Activated CD4-positive, alpha-beta T cell treated with anti-CD3 and anti-CD28 coated beads, Interleukin-2, amount 50 U/mL, for 16 hours (primary cell): ENCODE data around the gene ZSWIM5.
"Not testable (repeated sequence)": the region's sequence is repeated elsewhere in the genome, so short reads cannot be mapped to it uniquely, and the experiment has no call there.

Source experiments
- DNase-seq: peaks from one replicate; pipeline ENCODE4 v3.0.0-alpha.2; 2020

Gene ZSWIM5

DNA sequence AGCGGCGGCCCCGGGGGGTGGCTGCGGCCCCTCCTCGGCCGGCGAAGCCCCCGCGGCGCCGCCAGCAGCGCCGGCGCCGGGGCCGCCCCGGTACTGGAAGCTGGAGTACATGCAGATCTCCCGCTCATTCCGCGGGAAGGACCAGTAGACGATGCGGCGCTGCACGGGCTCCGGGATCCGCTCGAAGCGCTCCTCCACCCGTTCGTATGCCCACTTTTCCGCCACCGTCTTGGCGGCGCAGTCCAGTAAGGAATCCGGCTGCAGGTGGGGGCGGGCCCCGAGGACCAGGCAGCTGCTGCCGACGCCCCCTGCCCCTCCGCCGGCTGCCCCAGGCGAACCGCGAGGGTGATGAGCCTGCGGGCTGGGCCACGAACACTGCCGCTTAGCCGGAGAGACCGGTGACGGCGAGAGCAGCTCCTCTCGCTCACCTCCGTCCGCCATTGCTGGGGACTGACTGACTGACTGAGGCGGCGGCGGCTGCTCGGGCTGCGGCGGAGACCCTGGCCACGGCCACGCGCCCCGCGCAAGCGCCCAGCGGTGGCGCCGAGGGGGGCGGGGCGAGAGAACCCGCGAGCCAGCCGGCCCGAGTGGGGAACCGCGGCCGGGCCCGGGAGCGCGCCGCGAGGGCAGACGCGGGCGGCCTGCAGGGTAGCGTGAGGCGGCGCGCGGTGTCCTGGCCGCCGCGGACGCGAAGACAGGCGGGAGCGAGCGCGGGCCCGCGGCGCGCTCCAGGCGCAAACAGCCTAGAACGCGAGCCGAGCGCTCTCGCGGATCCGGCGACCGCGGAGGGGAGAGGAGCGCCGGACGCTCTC, at the start of gene ZSWIM5:
Gene ZSWIM5, minus strand, starts transcription at position 696 of the 812 bp plus-strand sequence. Its CDS starts 255 bp downstream, at position 441.
- DNase-seq: peak; percentile 58

GRCh38 chr1:45254490-45254889, 48.1 kb upstream of the ZSWIM5 start:
- no peak for DNase-seq

- DNase-seq: no peak
Measured at GRCh38 chr1:45250544-45250943, 44.1 kb upstream of the ZSWIM5 start.

DNA sequence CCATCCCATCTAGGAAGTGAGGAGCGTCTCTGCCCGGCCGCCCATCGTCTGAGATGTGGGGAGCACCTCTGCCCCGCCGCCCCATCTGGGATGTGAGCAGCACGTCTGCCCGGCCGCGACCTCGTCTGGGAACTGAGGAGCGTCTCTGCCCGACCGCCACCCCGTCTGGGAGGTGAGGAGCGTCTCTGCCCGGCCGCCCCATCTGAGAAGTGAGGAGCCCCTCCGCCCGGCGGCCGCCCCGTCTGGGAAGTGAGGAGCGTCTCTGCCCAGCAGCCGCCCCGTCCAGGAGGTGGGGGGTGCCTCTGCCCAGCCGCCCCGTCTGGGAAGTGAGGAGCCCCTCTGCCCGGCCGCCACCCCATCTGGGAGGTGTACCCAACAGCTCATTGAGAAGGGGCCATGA, 41.6 kb upstream of the ZSWIM5 start:
- DNase-seq: not testable (repeated sequence)

- DNase-seq: peak; percentile 10
Measured at GRCh38 chr1:45246760-45247159, 40.4 kb upstream of the ZSWIM5 start.

- DNase-seq: not testable (repeated sequence)
Measured at GRCh38 chr1:45246359-45246758, 40.0 kb upstream of the ZSWIM5 start.

DNA sequence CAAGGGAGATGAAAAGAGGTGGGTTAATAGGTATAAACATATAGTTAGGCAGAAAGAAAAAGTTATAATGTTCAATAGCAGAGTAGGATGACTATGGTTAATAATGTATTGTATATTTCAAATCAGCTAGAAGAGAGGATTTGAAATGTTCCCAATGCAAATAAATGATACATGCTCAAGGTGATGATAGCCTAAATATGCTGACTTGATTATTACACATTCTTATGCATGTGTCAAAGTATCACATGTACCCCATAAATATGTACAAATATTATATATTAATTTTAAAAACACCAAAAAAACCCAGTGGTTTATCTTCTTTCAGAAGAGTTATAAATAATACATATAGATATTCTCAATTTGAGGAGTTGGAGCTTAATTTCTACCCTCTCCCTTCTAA, 38.3 kb upstream of the ZSWIM5 start:
- no peak for DNase-seq

GRCh38 chr1:45243476-45244343, 37.3 kb upstream of the ZSWIM5 start:
- no peak for DNase-seq

GRCh38 chr1:45238846-45239245, 32.4 kb upstream of the ZSWIM5 start:
- no peak for DNase-seq

- DNase-seq: no peak
Measured at GRCh38 chr1:45236136-45236535, 29.7 kb upstream of the ZSWIM5 start.

DNA sequence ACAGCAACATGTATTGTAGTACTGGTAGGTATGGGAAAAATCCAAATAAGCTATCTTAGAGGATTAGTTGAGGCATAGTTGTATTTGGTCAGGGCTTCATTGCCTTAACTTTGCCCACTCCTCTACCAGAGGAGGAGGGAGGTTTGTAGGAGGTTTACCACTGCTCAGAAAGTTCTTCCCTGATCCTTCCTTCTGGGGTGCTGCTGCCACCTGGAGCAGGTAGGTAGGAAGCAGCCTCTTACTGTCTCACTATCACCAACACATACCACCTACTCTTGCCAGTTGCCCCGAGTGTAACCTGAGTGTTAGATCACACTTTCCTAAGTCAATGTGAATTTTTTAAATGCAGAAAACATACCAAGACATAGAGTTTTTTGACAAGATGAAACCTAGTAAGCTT, 24.1 kb upstream of the ZSWIM5 start:
- DNase-seq: no peak

GRCh38 chr1:45225598-45225997, 19.2 kb upstream of the ZSWIM5 start:
- DNase-seq: no peak

GRCh38 chr1:45223710-45224109, 17.3 kb upstream of the ZSWIM5 start:
- DNase-seq: not testable (repeated sequence)

- DNase-seq: no peak
Measured at GRCh38 chr1:45221716-45222115, 15.3 kb upstream of the ZSWIM5 start.

DNA sequence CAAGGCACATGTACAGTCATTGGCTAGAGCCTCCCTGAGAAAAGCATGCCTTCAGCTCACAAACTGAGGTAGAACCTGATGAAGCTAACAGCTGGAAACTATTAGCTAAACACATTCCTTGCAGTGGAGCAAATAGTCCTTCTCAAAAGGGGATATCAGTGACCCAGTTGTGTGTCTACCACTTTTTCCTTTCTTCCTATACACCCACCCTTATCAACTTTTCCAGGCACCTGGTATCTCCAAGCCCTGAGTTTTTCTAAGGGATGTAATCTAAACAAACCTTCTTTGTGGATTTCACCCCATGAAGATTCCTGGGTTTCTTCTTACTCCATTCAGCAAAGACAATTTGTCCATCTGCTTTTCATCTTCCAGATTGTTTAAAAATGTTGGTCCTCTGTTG, 10.5 kb upstream of the ZSWIM5 start:
- DNase-seq: no peak

DNA sequence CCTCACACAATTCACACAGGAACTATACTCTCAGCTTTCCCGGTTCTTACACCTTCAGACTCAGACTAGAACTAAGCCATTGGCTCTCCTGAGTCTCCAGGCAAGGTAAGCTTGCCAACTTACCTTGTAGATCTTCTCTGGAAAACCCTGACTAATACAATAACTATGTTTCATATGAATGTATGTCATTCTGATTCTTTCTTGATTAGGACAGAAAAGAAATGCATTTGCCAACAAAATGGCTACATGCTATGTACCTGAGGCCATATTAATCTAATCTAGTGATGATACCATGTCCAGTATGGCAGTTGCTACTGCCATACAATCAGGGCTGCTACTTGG, 9.8 kb upstream of the ZSWIM5 start:
- no peak for DNase-seq

- DNase-seq: no peak
Measured at GRCh38 chr1:45215485-45216199, 9.2 kb upstream of the ZSWIM5 start.

DNA sequence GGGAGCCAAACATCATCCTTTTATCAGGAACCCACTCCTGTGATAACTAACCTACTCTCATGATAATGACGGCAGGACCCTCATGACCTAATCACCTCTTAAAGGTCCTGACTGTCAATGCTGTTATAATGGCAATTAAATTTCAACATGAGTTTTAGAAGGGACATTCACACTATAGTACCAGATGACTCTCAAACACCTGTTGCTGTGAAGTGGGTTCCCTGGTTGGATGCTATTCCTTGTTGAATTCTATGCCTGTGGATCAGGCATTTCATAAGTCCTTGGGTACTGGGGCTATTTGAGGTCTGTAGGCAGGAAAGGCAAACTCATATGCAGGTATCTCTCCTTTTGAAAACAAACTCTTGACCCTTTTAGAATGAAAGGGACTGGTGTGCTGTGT, 7.5 kb upstream of the ZSWIM5 start:
- DNase-seq: no peak

DNA sequence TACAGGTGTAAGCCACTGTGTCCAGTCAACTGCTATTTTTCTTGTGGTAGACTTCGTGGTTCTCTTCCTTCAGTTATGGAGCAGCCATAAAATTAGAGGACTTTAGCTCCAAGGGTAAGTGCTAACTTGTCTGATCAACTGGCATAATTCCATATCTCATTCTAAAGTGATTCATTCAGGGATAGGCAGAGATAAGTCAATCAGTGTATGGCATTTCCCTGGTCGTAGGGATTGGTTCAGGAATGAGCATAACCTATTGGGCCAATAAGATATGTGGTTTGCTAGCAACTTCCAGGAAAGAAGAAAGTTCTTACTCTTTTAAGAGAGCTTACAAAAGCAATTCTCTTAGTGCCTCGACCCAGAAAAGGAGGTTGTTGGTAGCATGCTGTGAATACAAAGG, 4.7 kb upstream of the ZSWIM5 start:
- no peak for DNase-seq

DNA sequence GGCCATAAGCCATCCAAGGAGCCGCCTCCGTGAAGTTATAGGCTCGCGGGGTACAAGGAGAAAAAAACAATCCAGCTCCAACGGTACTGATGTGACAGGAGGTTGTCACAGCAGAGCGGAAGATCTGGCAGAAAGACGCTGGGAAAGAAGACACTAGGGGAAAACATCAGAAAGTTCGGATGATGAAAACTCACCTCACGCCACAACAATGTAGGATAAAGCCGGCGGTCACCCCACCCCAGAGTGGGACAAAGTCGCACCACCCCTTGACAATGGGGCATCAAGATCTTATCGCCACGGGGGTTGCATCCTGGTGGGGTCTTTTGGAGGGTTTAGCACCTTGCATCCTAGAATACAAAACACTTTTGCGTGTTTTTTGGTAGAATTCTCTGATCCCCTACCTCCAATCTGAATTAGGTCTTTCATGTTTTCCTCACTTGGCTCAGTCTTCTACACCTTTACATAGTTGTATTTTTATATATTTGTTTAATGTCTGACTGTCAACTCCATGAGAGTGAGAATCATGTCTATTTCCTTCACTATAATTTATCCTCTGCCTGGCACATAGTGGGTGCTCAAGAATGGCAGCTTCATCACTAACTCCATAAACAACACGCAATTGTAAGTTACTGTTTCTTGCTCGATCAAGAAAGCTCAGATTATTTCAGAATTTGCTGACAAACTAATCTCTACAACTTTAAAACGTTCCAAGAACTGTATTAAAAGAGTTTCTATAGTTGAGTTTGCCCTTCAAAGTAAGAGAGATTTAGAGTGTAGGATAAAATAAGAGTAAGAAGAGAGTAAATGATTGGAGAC, 611 bp upstream of the ZSWIM5 start:
- no peak for DNase-seq

DNA sequence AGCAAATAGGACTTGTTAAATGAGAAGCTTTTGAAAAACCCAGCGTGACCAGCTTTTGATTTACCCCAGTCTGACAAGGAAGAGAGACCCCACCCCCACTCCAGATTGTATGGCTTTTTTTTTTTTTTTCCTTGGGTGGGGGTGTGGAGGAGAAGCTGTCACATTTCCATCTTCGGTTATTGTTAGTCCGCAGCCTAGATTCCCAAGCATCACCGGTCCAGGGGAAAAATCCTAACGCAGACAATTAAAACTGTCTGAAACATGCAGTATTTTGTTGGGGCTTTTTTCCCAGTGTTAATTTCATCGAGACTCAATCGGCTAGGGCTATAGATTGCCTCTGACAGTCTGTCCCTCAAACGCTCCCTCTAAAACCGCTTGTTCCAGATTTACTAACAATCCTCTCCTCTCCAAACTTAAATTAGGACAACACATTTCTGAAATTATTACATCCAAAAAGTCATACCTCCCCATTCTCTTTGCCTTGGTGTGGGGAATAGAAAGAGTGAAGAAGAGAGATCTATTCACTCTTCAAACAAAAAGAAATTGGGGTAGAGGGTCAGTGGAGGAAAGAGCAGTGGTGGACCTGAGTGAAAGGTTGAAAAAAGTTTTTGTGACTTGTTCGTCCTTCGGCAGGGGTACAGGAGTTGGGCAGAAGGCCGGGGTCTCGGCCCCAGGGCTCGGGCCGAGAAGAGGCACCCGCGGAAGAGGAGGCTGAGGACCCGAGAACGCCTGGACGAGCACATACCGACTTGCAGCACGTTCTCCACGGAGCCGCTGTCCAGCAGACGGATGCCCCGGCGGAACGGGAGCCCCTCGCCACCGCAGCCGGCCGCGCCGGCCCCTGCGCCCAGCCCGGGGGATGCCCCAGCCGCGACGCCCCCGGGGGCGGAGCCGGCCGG, 1.1 kb downstream of the ZSWIM5 start:
- DNase-seq: no peak
